Measurements from ENCODE around the gene ZNF837.

ZNF837 gene

GRCh38 chr19:58355215-58355796, 25.5 kb downstream of the ZNF837 start:
- H3K9ac ChIP-seq (ENCODE audit: low read length): no peak overlapping the region
- DNase-seq: no peak
- no peak overlapping the region for H3K4me3 ChIP-seq (ENCODE audit: low read length)
- H3K27me3 ChIP-seq (replicated peaks; ENCODE audit: insufficient read depth, low read length): no peaks in the 10 kb centered on the region
- no peaks in the 10 kb centered on the region for H3K9me3 ChIP-seq (replicated peaks; ENCODE audit: insufficient read depth, low read length)
- H3K4me2 ChIP-seq (ENCODE audit: low read depth, low read length): no peak overlapping the region
- no peaks in the 10 kb centered on the region for H3K9me2 ChIP-seq (replicated peaks; ENCODE audit: insufficient read depth, low read length)
- H3K4me1 ChIP-seq (ENCODE audit: low read length): no peaks in the 10 kb centered on the region
- H3F3A ChIP-seq (ENCODE audit: insufficient read depth, low read length): no peaks in the 10 kb centered on the region
- TF ChIP-seq CTCF (IDR thresholded peaks at IDR 0.05; ENCODE audit: low read length): no peak
- no peaks in the 10 kb centered on the region for H3K79me2 ChIP-seq (ENCODE audit: low read length)
- no peak overlapping the region for H2AFZ ChIP-seq (ENCODE audit: low read length)
- H3K36me3 ChIP-seq (replicated peaks; ENCODE audit: insufficient read depth, low read length): no peaks in the 10 kb centered on the region
- H4K20me1 ChIP-seq (ENCODE audit: insufficient read depth, low read length): no peaks in the 10 kb centered on the region
- no peak overlapping the region for H3K27ac ChIP-seq (ENCODE audit: low read length)

GRCh38 chr19:58354478-58355030, 26.3 kb downstream of the ZNF837 start:
- Histone ChIP-seq H3K4me1 (ENCODE audit: low read length) (no peaks in the 10 kb centered on the region), H2AFZ (ENCODE audit: low read length) (no peak overlapping the region), H3K9me2 (replicated peaks; ENCODE audit: insufficient read depth, low read length) (no peaks in the 10 kb centered on the region), H3K9me3 (replicated peaks; ENCODE audit: insufficient read depth, low read length) (no peaks in the 10 kb centered on the region), H3K4me3 (ENCODE audit: low read length) (no peak overlapping the region), H3K4me2 (ENCODE audit: low read depth, low read length) (no peak overlapping the region), H3F3A (ENCODE audit: insufficient read depth, low read length) (no peaks in the 10 kb centered on the region), H4K20me1 (ENCODE audit: insufficient read depth, low read length) (no peaks in the 10 kb centered on the region), H3K9ac (ENCODE audit: low read length) (no peak overlapping the region), H3K27ac (ENCODE audit: low read length) (no peak overlapping the region), H3K79me2 (ENCODE audit: low read length) (no peaks in the 10 kb centered on the region), H3K27me3 (replicated peaks; ENCODE audit: insufficient read depth, low read length) (no peaks in the 10 kb centered on the region), H3K36me3 (replicated peaks; ENCODE audit: insufficient read depth, low read length) (no peaks in the 10 kb centered on the region)
- no peak for DNase-seq
- TF ChIP-seq CTCF (IDR thresholded peaks at IDR 0.05; ENCODE audit: low read length) (no peak), EZH2 (optimal IDR thresholded peaks at IDR 0.05; ENCODE audit: low read depth, low read length) (no peak), EZH2phosphoT487 (IDR thresholded peaks at IDR 0.05; ENCODE audit: low read length) (no peak)

- H4K20me1 ChIP-seq (ENCODE audit: insufficient read depth, low read length): no peaks in the 10 kb centered on the region
- no peak overlapping the region for H2AFZ ChIP-seq (ENCODE audit: low read length)
- H3K27ac ChIP-seq (ENCODE audit: low read length): no peak overlapping the region
- H3K4me1 ChIP-seq (ENCODE audit: low read length): no peaks in the 10 kb centered on the region
- no peak overlapping the region for H3K9ac ChIP-seq (ENCODE audit: low read length)
- no peaks in the 10 kb centered on the region for H3K9me3 ChIP-seq (replicated peaks; ENCODE audit: insufficient read depth, low read length)
- no peaks in the 10 kb centered on the region for H3F3A ChIP-seq (ENCODE audit: insufficient read depth, low read length)
- no peak overlapping the region for H3K4me2 ChIP-seq (ENCODE audit: low read depth, low read length)
- no peaks in the 10 kb centered on the region for H3K79me2 ChIP-seq (ENCODE audit: low read length)
- DNase-seq: no peak
- TF ChIP-seq EZH2phosphoT487 (IDR thresholded peaks at IDR 0.05; ENCODE audit: low read length) (no peak), EZH2 (optimal IDR thresholded peaks at IDR 0.05; ENCODE audit: low read depth, low read length) (no peak), CTCF (IDR thresholded peaks at IDR 0.05; ENCODE audit: low read length) (no peak)
- H3K4me3 ChIP-seq (ENCODE audit: low read length): no peak overlapping the region
- H3K27me3 ChIP-seq (replicated peaks; ENCODE audit: insufficient read depth, low read length): no peaks in the 10 kb centered on the region
- H3K36me3 ChIP-seq (replicated peaks; ENCODE audit: insufficient read depth, low read length): no peaks in the 10 kb centered on the region
- H3K9me2 ChIP-seq (replicated peaks; ENCODE audit: insufficient read depth, low read length): no peaks in the 10 kb centered on the region
These were observed 26.9 kb downstream of the ZNF837 start for GRCh38 chr19:58353717-58354477.
